ENCODE results near the gene IL17RE.
"Not testable (repeated sequence)": the region's sequence is repeated elsewhere in the genome, so short reads cannot be mapped to it uniquely, and the experiment has no call there.

GRCh38 chr3:9872067-9872466 lies 30.6 kb upstream of the IL17RE start:
- TF ChIP-seq ZFP3 (CRISPR knock-in tag; IDR thresholded peaks at IDR 0.05); SNAI2 (CRISPR knock-in tag; IDR thresholded peaks at IDR 0.05); CSDC2 (CRISPR knock-in tag; IDR thresholded peaks at IDR 0.05); ISL1 (CRISPR knock-in tag; IDR thresholded peaks at IDR 0.05); GLIS3 (CRISPR knock-in tag; IDR thresholded peaks at IDR 0.05); PATZ1 (CRISPR knock-in tag; IDR thresholded peaks at IDR 0.05; ENCODE audit: borderline replicate concordance); BACH2 (CRISPR knock-in tag; IDR thresholded peaks at IDR 0.05; ENCODE audit: borderline replicate concordance); ZNF70 (CRISPR knock-in tag; IDR thresholded peaks at IDR 0.05); ARNTL (CRISPR knock-in tag; IDR thresholded peaks at IDR 0.05; ENCODE audit: borderline replicate concordance, low read depth); OSR1 (CRISPR knock-in tag; IDR thresholded peaks at IDR 0.05); PPARA (CRISPR knock-in tag; IDR thresholded peaks at IDR 0.05; ENCODE audit: borderline replicate concordance): not testable (repeated sequence)
- TF ChIP-seq, protein P1, sequence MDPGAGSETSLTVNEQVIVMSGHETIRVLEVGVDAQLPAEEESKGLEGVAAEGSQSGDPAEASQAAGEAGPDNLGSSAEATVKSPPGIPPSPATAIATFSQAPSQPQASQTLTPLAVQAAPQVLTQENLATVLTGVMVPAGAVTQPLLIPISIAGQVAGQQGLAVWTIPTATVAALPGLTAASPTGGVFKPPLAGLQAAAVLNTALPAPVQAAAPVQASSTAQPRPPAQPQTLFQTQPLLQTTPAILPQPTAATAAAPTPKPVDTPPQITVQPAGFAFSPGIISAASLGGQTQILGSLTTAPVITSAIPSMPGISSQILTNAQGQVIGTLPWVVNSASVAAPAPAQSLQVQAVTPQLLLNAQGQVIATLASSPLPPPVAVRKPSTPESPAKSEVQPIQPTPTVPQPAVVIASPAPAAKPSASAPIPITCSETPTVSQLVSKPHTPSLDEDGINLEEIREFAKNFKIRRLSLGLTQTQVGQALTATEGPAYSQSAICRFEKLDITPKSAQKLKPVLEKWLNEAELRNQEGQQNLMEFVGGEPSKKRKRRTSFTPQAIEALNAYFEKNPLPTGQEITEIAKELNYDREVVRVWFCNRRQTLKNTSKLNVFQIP (CRISPR knock-in tag; IDR thresholded peaks at IDR 0.05; ENCODE audit: borderline replicate concordance, low read depth) = not testable (repeated sequence)
